Fibroblast of pulmonary artery (primary cell): ENCODE measurements around the gene ANKRD33B.

Experiments used
- DNase-seq: peaks from one replicate; pipeline ENCODE4 v3.0.0-alpha.2; 2010; ENCODE audit warnings: low read depth
- H3K4me3 ChIP-seq: replicated peaks from 2 replicates; pipeline ENCODE4 v1.5.1; 2011; ENCODE audit warnings: low read depth, mild to moderate bottlenecking, control low read depth, low read length, moderate library complexity
- TF ChIP-seq, protein P1 (sequence below): IDR thresholded peaks from 2 replicates; pipeline ENCODE4 v1.5.1; 2011; ENCODE audit warnings: mild to moderate bottlenecking, control low read depth, low read length, inconsistent platforms; ENCODE audit errors: missing control alignments

Gene ANKRD33B

DNA sequence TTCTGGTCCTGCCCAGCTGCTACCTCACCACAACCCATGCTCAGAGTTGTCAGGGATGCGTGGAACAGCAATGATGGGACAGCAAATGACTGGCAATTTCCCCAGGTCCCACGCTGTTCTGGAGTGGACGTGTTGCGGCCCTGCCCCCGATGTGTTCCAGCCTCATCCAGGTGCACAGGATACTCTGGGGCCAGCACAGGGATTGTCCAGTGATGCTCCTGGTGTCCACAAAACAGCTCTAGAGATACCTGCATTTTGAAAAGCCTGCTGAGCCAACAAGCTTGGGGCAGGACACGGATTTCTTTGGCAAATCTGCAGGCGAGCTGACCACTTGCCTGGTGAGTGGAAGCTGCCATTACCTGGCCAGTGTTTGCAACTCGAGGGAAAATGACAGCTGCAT is 88.7 kb downstream of the ANKRD33B start:
- no peak overlapping the region for H3K4me3 ChIP-seq
- TF ChIP-seq, protein P1, sequence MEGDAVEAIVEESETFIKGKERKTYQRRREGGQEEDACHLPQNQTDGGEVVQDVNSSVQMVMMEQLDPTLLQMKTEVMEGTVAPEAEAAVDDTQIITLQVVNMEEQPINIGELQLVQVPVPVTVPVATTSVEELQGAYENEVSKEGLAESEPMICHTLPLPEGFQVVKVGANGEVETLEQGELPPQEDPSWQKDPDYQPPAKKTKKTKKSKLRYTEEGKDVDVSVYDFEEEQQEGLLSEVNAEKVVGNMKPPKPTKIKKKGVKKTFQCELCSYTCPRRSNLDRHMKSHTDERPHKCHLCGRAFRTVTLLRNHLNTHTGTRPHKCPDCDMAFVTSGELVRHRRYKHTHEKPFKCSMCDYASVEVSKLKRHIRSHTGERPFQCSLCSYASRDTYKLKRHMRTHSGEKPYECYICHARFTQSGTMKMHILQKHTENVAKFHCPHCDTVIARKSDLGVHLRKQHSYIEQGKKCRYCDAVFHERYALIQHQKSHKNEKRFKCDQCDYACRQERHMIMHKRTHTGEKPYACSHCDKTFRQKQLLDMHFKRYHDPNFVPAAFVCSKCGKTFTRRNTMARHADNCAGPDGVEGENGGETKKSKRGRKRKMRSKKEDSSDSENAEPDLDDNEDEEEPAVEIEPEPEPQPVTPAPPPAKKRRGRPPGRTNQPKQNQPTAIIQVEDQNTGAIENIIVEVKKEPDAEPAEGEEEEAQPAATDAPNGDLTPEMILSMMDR, result no peak
- no peak for DNase-seq

DNA sequence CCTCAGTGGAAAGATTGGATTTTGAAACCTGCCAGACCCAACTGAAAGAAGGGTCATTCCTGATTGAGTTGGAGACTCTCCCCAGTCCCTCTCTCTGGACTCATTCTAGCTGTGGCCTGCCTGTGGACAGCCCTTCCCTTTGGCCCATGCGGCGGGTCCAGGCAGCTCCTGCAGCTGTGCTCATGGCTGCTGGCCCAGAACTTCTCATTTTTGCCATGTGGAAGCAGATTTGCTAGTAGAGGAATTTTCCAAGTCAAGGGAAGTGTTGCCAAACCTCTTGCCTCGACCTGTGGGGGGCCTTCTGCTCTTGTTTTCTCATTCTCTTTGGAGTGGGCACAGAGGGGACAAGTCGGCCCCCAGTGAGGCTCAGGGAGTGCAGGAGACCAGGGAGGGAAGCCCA is 89.2 kb downstream of the ANKRD33B start:
- no peak overlapping the region for H3K4me3 ChIP-seq
- DNase-seq, result no peak
- TF ChIP-seq, protein P1, result no peak

DNA sequence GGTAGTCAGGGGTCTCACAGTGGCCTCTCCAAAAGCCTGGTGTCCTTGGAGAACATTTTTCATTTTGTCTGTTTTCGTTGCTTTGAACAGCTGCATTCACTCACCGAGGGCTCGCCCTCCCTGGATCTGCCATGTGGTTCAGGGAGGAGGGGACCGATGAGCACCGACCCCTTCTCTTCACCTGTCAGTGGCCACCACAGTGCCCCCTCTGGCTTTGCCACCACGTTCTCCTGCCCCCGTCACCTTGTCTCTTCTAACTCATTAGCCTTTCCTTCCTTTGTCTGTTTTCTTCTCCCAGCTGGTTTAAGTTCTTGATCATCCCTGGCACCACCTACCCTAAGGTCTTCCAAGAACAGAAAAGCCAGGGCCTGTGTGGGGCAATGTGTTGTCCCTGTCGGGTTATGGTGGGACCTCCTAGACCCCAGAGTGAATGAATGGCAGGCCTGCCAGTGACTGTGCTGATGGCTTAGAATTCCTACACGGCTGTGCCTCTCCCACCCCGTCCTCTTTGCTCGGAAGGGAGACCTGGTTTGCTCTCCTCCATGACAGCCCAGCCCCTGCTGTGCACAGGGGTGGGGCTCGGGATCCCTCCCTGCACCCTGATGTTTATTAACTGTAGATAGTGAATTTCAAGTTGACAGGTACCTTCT is 90.0 kb downstream of the ANKRD33B start:
- TF ChIP-seq, protein P1, result no peak
- DNase-seq, result no peak
- no peak overlapping the region for H3K4me3 ChIP-seq

DNA sequence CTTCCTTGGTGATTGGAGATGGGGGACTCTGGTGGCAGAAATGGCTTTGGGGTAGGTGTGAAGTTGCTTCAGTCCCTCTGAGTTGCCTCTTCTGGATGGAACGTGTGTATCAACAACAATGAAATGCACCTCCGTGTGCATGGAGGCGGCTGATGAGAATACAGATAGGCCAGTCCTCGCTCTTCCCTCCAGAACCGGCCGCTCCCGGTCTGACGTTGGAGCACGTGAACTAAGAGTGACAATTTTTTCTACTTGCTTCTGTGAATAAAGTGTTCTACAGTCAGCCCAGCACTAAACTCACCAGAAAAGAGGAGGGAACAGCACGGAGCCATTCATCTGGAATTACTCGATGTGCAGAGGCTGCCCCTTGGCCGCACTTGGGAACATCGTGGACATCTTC is 90.7 kb downstream of the ANKRD33B start:
- TF ChIP-seq, protein P1, result no peak

DNA sequence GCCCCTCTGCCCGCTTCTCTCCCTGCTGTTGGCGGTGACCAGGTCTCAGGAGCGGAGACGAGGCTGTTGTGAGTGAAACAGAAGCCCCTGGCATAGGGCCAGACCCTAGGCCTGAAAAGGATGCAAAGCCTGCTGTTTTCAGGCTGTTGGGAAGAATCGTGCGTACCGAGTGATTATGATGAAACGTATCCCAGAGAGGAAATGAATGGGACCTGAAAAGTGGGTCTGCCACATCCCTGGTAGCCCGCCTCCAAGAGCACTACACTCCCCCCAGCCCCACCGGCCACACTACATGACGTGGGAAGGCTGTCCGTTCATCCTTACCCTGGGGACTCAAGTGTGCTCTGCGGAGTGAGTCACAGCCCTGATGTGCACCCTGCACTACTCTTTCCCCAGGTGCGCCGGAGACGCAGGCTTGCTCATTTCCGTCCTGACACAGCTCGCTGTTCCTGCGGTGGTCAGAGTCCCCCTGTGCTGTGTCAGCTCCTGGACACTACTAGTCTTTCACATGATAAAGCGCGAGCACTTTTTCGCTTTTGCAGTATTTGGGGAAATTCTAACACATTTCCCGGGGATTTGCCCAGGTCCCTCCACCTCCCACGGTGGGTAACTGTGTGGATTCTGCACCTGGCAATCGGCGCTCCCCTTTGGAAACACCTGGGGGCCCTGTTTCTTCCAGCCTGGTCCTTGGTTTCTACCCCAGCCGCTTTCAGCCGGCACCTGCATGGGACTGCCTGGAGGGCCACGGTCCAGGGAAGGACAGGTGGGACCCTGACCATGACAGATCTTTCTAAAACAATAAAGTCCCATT is 91.5 kb downstream of the ANKRD33B start:
- no peak overlapping the region for H3K4me3 ChIP-seq
- TF ChIP-seq, protein P1, result no peak
- DNase-seq, result no peak

More for the DNA sequence above, 90.7 kb downstream of the ANKRD33B start:
- DNase-seq, result no peak
- H3K4me3 ChIP-seq, result no peak overlapping the region

DNA sequence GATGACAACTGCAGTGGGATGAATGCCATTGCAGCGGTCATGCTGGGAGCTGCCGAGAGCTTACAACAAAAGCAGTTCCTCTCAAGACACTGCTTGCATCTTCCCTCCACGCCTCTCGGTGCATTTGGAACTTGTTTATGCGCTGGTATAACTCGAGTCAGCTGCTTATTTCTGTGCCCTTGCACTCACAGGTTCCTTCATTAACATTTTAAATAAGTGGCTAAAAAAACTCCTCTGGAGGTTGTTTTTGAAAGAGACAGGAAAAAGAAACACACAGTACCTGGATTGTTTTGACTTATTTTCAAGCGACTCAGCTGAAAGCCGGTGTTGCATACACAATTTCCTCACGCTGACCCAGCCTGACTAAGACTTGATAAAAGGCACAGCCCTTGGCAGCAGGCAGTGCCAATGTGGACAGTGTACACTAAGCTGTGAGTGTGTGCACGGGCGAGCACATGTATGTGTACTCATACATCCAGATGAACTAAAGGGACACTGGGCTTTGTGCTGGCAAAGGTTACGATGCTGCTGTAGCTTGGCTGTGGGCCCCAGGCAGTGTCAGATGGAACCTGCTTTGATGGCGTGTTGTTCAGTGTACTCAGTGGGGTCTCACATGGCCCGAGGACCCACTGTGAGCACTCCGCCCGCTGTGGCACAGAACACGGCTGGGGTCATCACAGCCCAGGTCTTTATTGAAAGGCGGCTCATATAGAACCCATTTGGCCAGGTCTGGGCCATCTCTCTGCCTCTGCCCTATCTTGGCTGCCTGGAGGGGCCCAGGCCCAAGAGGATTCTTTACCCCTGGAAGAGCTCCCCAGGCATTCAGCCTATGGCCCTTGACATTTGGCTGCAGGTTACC is 92.3 kb downstream of the ANKRD33B start:
- DNase-seq, result no peak

More for the DNA sequence above, 92.3 kb downstream of the ANKRD33B start:
- H3K4me3 ChIP-seq, result no peak overlapping the region
- TF ChIP-seq, protein P1, result no peak
